Measurements from ENCODE around the gene GNG7.

GNG7 gene

GRCh38 chr19:2659856-2660432 is 42.5 kb downstream of the GNG7 start:
- H3K36me3 ChIP-seq (ENCODE audit: low read depth): no peaks in the 10 kb centered on the region
- no peak for DNase-seq (ENCODE audit: low spot score)
- TF ChIP-seq CTCF (IDR thresholded peaks at IDR 0.05; ENCODE audit: poor library complexity, severe bottlenecking): no peak
- H3K4me1 ChIP-seq (ENCODE audit: insufficient read depth, poor library complexity, severe bottlenecking): no peaks in the 10 kb centered on the region
- ATAC-seq (ENCODE audit: low read depth): no peak
- no peak overlapping the region for H3K4me3 ChIP-seq (ENCODE audit: severe bottlenecking)
- H3K27me3 ChIP-seq (ENCODE audit: insufficient read depth, poor library complexity, severe bottlenecking): no peaks in the 10 kb centered on the region
- H3K27ac ChIP-seq (ENCODE audit: poor library complexity, severe bottlenecking): no peak overlapping the region
- no peaks in the 10 kb centered on the region for H3K9me3 ChIP-seq (ENCODE audit: severe bottlenecking)

GRCh38 chr19:2656533-2656932 is 46.0 kb downstream of the GNG7 start:
- H3K4me1 ChIP-seq (ENCODE audit: insufficient read depth, poor library complexity, severe bottlenecking): no peaks in the 10 kb centered on the region
- H3K36me3 ChIP-seq (ENCODE audit: low read depth): no peaks in the 10 kb centered on the region
- no peaks in the 10 kb centered on the region for H3K9me3 ChIP-seq (ENCODE audit: severe bottlenecking)
- H3K4me3 ChIP-seq (ENCODE audit: severe bottlenecking): no peak overlapping the region
- no peak for TF ChIP-seq CTCF (IDR thresholded peaks at IDR 0.05; ENCODE audit: poor library complexity, severe bottlenecking)
- ATAC-seq (ENCODE audit: low read depth): no peak
- no peak overlapping the region for H3K27ac ChIP-seq (ENCODE audit: poor library complexity, severe bottlenecking)
- H3K27me3 ChIP-seq (ENCODE audit: insufficient read depth, poor library complexity, severe bottlenecking): no peaks in the 10 kb centered on the region
- no peak for DNase-seq (ENCODE audit: low spot score)

GRCh38 chr19:2653710-2654707 is 48.5 kb downstream of the GNG7 start:
- TF ChIP-seq CTCF (IDR thresholded peaks at IDR 0.05; ENCODE audit: poor library complexity, severe bottlenecking): no peak
- ATAC-seq (ENCODE audit: low read depth) (no peak), DNase-seq (ENCODE audit: low spot score) (no peak)
- Histone ChIP-seq H3K27ac (ENCODE audit: poor library complexity, severe bottlenecking) (no peak overlapping the region), H3K9me3 (ENCODE audit: severe bottlenecking) (no peaks in the 10 kb centered on the region), H3K4me1 (ENCODE audit: insufficient read depth, poor library complexity, severe bottlenecking) (no peaks in the 10 kb centered on the region), H3K4me3 (ENCODE audit: severe bottlenecking) (no peak overlapping the region), H3K27me3 (ENCODE audit: insufficient read depth, poor library complexity, severe bottlenecking) (no peaks in the 10 kb centered on the region), H3K36me3 (ENCODE audit: low read depth) (no peaks in the 10 kb centered on the region)

DNA sequence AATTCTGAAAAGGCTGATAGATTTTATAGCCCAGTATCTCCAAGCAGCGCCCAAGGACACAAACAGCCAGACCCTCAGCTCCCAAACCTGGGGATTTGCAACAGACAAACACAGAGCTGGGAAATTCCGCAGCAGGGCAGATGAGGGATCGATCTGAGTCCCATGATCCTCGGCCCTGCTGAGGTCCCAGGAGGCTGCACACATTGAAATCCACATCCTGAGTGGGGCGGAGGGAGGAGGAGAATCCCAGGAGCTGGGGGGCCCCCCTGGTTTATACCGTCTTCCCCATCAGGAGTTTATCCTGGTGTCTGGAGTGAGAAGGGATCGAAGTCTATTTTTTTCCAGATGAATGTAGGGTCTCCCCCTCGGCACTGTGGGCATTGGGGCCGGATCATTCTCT is 49.3 kb downstream of the GNG7 start:
- TF ChIP-seq CTCF (IDR thresholded peaks at IDR 0.05; ENCODE audit: poor library complexity, severe bottlenecking): no peak
- H3K36me3 ChIP-seq (ENCODE audit: low read depth): no peaks in the 10 kb centered on the region

More for the DNA sequence above, 49.3 kb downstream of the GNG7 start:
- H3K4me1 ChIP-seq (ENCODE audit: insufficient read depth, poor library complexity, severe bottlenecking): no peaks in the 10 kb centered on the region
- no peak for DNase-seq (ENCODE audit: low spot score)
- no peaks in the 10 kb centered on the region for H3K9me3 ChIP-seq (ENCODE audit: severe bottlenecking)
- no peaks in the 10 kb centered on the region for H3K27me3 ChIP-seq (ENCODE audit: insufficient read depth, poor library complexity, severe bottlenecking)
- H3K4me3 ChIP-seq (ENCODE audit: severe bottlenecking): no peak overlapping the region
- no peak for ATAC-seq (ENCODE audit: low read depth)
- H3K27ac ChIP-seq (ENCODE audit: poor library complexity, severe bottlenecking): no peak overlapping the region
